ENCODE results near the gene MACROD2.

GRCh38 chr20:13960119-13960518, 35.2 kb upstream of the MACROD2 start:
- TF ChIP-seq ZNF548 (tag by site-specific recombination; IDR thresholded peaks at IDR 0.05) (no peak), INSM2 (tag by site-specific recombination; IDR thresholded peaks at IDR 0.05) (no peak), ZBTB10 (tag by site-specific recombination; IDR thresholded peaks at IDR 0.05) (no peak), ZNF157 (tag by site-specific recombination; IDR thresholded peaks at IDR 0.05) (no peak), CTCF (tag by site-specific recombination; IDR thresholded peaks at IDR 0.05) (no peak), ZNF416 (tag by site-specific recombination; IDR thresholded peaks at IDR 0.05) (no peak), ZNF26 (tag by site-specific recombination; IDR thresholded peaks at IDR 0.05) (no peak), ZNF155 (tag by site-specific recombination; IDR thresholded peaks at IDR 0.05) (no peak), ZNF292 (tag by site-specific recombination; IDR thresholded peaks at IDR 0.05; ENCODE audit: borderline replicate concordance, low read depth) (no peak)
